ENCODE measurements around the gene TNFAIP2. TPM values are rescaled to one million over a fixed set of nuclear protein-coding genes. Genes with fewer than 3 reads are reported as not detected.

The TNFAIP2 gene
- total RNA-seq, 2 experiments from 2014 or later: not detected

GRCh38 chr14:103129301-103130016, 6.2 kb downstream of the TNFAIP2 start:
- Histone ChIP-seq H4K20me1 (ENCODE audit: insufficient read depth, low read length) (no peaks in the 10 kb centered on the region; the same call in 1 of the 2 replicates), H3K4me1 (ENCODE audit: insufficient read depth, low read length, poor library complexity, severe bottlenecking) (peaks cover 6% of the 10 kb centered on the region), H3K27ac (ENCODE audit: low read depth, low read length, poor library complexity, severe bottlenecking) (no peak overlapping the region), H3K9me2 (ENCODE audit: insufficient read depth, low read length) (no peaks in the 10 kb centered on the region), H3K36me3 (ENCODE audit: insufficient read depth, low read length) (no peaks in the 10 kb centered on the region), H3K79me2 (ENCODE audit: insufficient read depth, low read depth, low read length) (no peaks in the 10 kb centered on the region), H3K9me3 (ENCODE audit: low read length) (no peaks in the 10 kb centered on the region), H2AFZ (ENCODE audit: low read length) (no peak overlapping the region), H3K4me2 (ENCODE audit: low read length) (no peak overlapping the region), H3K4me3 (ENCODE audit: low read depth, low read length, poor library complexity, severe bottlenecking) (no peak overlapping the region)
- no peak for TF ChIP-seq CTCF (conservative IDR thresholded peaks at IDR 0.05; ENCODE audit: low read length)
- no peak for TF ChIP-seq EZH2phosphoT487 (IDR thresholded peaks at IDR 0.05; ENCODE audit: borderline replicate concordance, low read depth, low read length)
- ChIA-PET POLR2A (no interaction called here), CTCF (ENCODE audit: unreplicated experiment) (no interaction called here)
- intact Hi-C loops (cut with micrococcal nuclease; ENCODE audit: unreplicated experiment): no loop called here
- no TSS peak for BruUV-seq (replicated peaks)
- no peak for DNase-seq (ENCODE audit: low spot score)

GRCh38 chr14:103130017-103130764, 6.9 kb downstream of the TNFAIP2 start:
- no TSS peak for BruUV-seq (replicated peaks)

More at GRCh38 chr14:103130017-103130764, 6.9 kb downstream of the TNFAIP2 start:
- Histone ChIP-seq H3K4me1 (ENCODE audit: insufficient read depth, low read length, poor library complexity, severe bottlenecking) (peaks cover 6% of the 10 kb centered on the region), H3K4me3 (ENCODE audit: low read depth, low read length, poor library complexity, severe bottlenecking) (no peak overlapping the region), H3K9me2 (ENCODE audit: insufficient read depth, low read length) (no peaks in the 10 kb centered on the region), H4K20me1 (ENCODE audit: insufficient read depth, low read length) (no peaks in the 10 kb centered on the region; the same call in 1 of the 2 replicates), H3K79me2 (ENCODE audit: insufficient read depth, low read depth, low read length) (no peaks in the 10 kb centered on the region), H3K9me3 (ENCODE audit: low read length) (no peaks in the 10 kb centered on the region), H3K4me2 (ENCODE audit: low read length) (no peak overlapping the region), H3K36me3 (ENCODE audit: insufficient read depth, low read length) (no peaks in the 10 kb centered on the region), H3K27ac (ENCODE audit: low read depth, low read length, poor library complexity, severe bottlenecking) (no peak overlapping the region), H2AFZ (ENCODE audit: low read length) (no peak overlapping the region)
- no peak for TF ChIP-seq EZH2phosphoT487 (IDR thresholded peaks at IDR 0.05; ENCODE audit: borderline replicate concordance, low read depth, low read length)
- TF ChIP-seq CTCF (conservative IDR thresholded peaks at IDR 0.05; ENCODE audit: low read length): no peak
- intact Hi-C loops (cut with micrococcal nuclease; ENCODE audit: unreplicated experiment): no loop called here
- ChIA-PET CTCF (ENCODE audit: unreplicated experiment) (interaction anchor here (0.6 kb wide), 1 partner anchor 25 kb away, joined by 4 read pairs; no protein-coding TSS in a partner anchor), POLR2A (no interaction called here)
- DNase-seq (ENCODE audit: low spot score): no peak
